IMR-90 (cell line): ENCODE measurements around the gene C1orf105. TPM values are rescaled to one million over a fixed set of nuclear protein-coding genes. Genes with fewer than 3 reads are reported as not detected.

Experiments
- ATAC-seq: fragments of 200-7000 bp; cut with Tn5 transposase; 2 replicates; pipeline ENCODE4 v1.9.1; 2020; ENCODE audit warnings: low read depth, mild to moderate bottlenecking, moderate library complexity
- BruUV-seq: library from RNA; stranded (reverse); fragments of 400-500 nt; replicated peaks from 2 replicates; lab custom pipeline; 2021; lab: Mats Ljungman, UMichigan
- CTCF ChIA-PET: fragments of 300-600 bp; formaldehyde crosslinking; extraction: SDS; loops from one replicate; lab custom pipeline; 2021; ENCODE audit warnings: antibody characterized with exemption; lab: Yijun Ruan, JAX
- POLR2A ChIA-PET: fragments of 300-600 bp; sonication (Branson Sonifier 250); formaldehyde crosslinking; loops from one replicate; lab custom pipeline; 2022; ENCODE audit warnings: antibody characterized with exemption; ENCODE audit not compliant: unreplicated experiment; lab: Charles Lee
- DNase-seq: peaks from one replicate; pipeline ENCODE4 v3.0.0; 2013
- H2AFZ ChIP-seq: replicated peaks from 2 replicates; pipeline ENCODE3; 2013; ENCODE audit warnings: low read length, mild to moderate bottlenecking; ENCODE audit not compliant: poor library complexity
- H2AK5ac ChIP-seq: 2 replicates; pipeline ENCODE4 v1.6.1; 2013; ENCODE audit warnings: low read depth, low read length, inconsistent platforms
- H2AK9ac ChIP-seq: replicated peaks from 2 replicates; pipeline ENCODE3; 2013; ENCODE audit warnings: mild to moderate bottlenecking, low read depth, low read length, moderate library complexity; ENCODE audit not compliant: poor library complexity
- H2BK120ac ChIP-seq: 2 replicates; pipeline ENCODE4 v1.6.1; 2013; ENCODE audit warnings: low read depth, low read length, inconsistent platforms
- H2BK15ac ChIP-seq: 3 replicates; pipeline ENCODE4 v1.6.1; 2013; ENCODE audit warnings: low read depth, low read length, inconsistent platforms
- H2BK20ac ChIP-seq: 2 replicates; pipeline ENCODE4 v1.6.1; 2013; ENCODE audit warnings: low read depth, mild to moderate bottlenecking, inconsistent platforms, low read length, moderate library complexity
- H2BK5ac ChIP-seq: 2 replicates; pipeline ENCODE4 v1.6.1; 2013; ENCODE audit warnings: mild to moderate bottlenecking, low read depth, low read length, inconsistent platforms; ENCODE audit not compliant: poor library complexity, severe bottlenecking
- H3K14ac ChIP-seq: replicated peaks from 2 replicates; pipeline ENCODE4 v1.6.1; 2013; ENCODE audit warnings: low read depth, low read length, inconsistent platforms
- H3K18ac ChIP-seq: 2 replicates; pipeline ENCODE4 v1.6.1; 2013; ENCODE audit warnings: low read depth, low read length, control low read depth
- H3K23ac ChIP-seq: 2 replicates; pipeline ENCODE4 v1.6.1; 2013; ENCODE audit warnings: low read depth, low read length, inconsistent platforms
- H3K27ac ChIP-seq: 2 replicates; pipeline ENCODE4 v1.5.1; 2013; ENCODE audit warnings: mild to moderate bottlenecking, control low read depth, low read length; ENCODE audit not compliant: insufficient read depth
- H3K27me3 ChIP-seq: 2 replicates; pipeline ENCODE4 v1.6.1; 2013; ENCODE audit warnings: low read length; ENCODE audit not compliant: control insufficient read depth, insufficient read depth
- H3K36me3 ChIP-seq: 2 replicates; pipeline ENCODE4 v1.6.1; 2013; ENCODE audit warnings: low read length, mixed read lengths; ENCODE audit not compliant: control insufficient read depth, insufficient read depth
- H3K4ac ChIP-seq: 2 replicates; pipeline ENCODE4 v1.6.1; 2013; ENCODE audit warnings: low read depth, low read length, inconsistent platforms
- H3K4me1 ChIP-seq: 2 replicates; pipeline ENCODE4 v1.6.1; 2013; ENCODE audit warnings: low read length, mixed read lengths; ENCODE audit not compliant: control insufficient read depth, insufficient read depth
- H3K4me2 ChIP-seq: 2 replicates; pipeline ENCODE4 v1.6.1; 2013; ENCODE audit warnings: low read depth, mild to moderate bottlenecking, control low read depth, low read length, moderate library complexity
- H3K4me3 ChIP-seq: 2 replicates; pipeline ENCODE4 v1.5.1; 2013; ENCODE audit warnings: low read depth, mild to moderate bottlenecking, control low read depth, low read length, moderate library complexity; ENCODE audit not compliant: insufficient read depth
- H3K56ac ChIP-seq: 2 replicates; pipeline ENCODE4 v1.6.1; 2013; ENCODE audit warnings: low read length, inconsistent platforms; ENCODE audit not compliant: insufficient read depth; ENCODE audit errors: extremely low read depth
- H3K79me1 ChIP-seq, 2 experiments: 2 replicates each; pipeline ENCODE4 v1.6.1; 2013; ENCODE audit warnings: low read length in 2 of 2, inconsistent platforms in 1 of 2, low read depth in 1 of 2
- H3K9ac ChIP-seq: 2 replicates; pipeline ENCODE4 v1.6.1; 2013; ENCODE audit warnings: low read depth, low read length, control low read depth
- H3K9me1 ChIP-seq: 2 replicates; pipeline ENCODE4 v1.6.1; 2013; ENCODE audit warnings: low read length, inconsistent platforms; ENCODE audit not compliant: insufficient read depth
- H3K9me3 ChIP-seq: 2 replicates; pipeline ENCODE4 v1.6.1; 2013; ENCODE audit warnings: low read length; ENCODE audit not compliant: control insufficient read depth, insufficient read depth
- H4K20me1 ChIP-seq: 2 replicates; pipeline ENCODE4 v1.6.1; 2013; ENCODE audit warnings: low read length, inconsistent platforms; ENCODE audit not compliant: insufficient read depth
- H4K5ac ChIP-seq: 2 replicates; pipeline ENCODE4 v1.6.1; 2013; ENCODE audit warnings: mild to moderate bottlenecking, low read depth, low read length, control low read depth
- H4K8ac ChIP-seq, 2 experiments: 2 replicates each; pipeline ENCODE4 v1.6.1; 2013; ENCODE audit warnings: low read depth in 2 of 2, low read length in 2 of 2, control low read depth in 1 of 2, inconsistent platforms in 1 of 2
- H4K91ac ChIP-seq: 2 replicates; pipeline ENCODE4 v1.6.1; 2013; ENCODE audit warnings: low read depth, low read length, inconsistent platforms; ENCODE audit not compliant: insufficient read depth
- BHLHE40 ChIP-seq: fragments of 150-350 bp; IDR thresholded peaks from 2 replicates; pipeline ENCODE4 v1.6.1; 2016; ENCODE audit warnings: mild to moderate bottlenecking, low read depth, low read length
- CTCF ChIP-seq: conservative IDR thresholded peaks from 2 replicates; pipeline ENCODE4 v1.5.1; 2012; ENCODE audit warnings: mild to moderate bottlenecking, low read depth, low read length, improper control_type of control experiment
- ELK1 ChIP-seq: fragments of 150-350 bp; IDR thresholded peaks from 2 replicates; pipeline ENCODE4 v1.6.1; 2016; ENCODE audit warnings: low read depth, mild to moderate bottlenecking, low read length, moderate library complexity, borderline replicate concordance
- MAFK ChIP-seq: IDR thresholded peaks from 2 replicates; pipeline ENCODE4 v1.6.1; 2012; ENCODE audit warnings: low read depth, low read length, improper control_type of control experiment
- MAZ ChIP-seq: IDR thresholded peaks from 2 replicates; pipeline ENCODE4 v1.6.1; 2012; ENCODE audit warnings: low read depth, mild to moderate bottlenecking, low read length, improper control_type of control experiment, moderate library complexity, borderline replicate concordance
- NFE2L2 ChIP-seq: fragments of 150-350 bp; IDR thresholded peaks from 2 replicates; pipeline ENCODE4 v1.6.1; 2016; ENCODE audit warnings: low read depth, mild to moderate bottlenecking, low read length
- POLR2A ChIP-seq: IDR thresholded peaks from 2 replicates; pipeline ENCODE4 v1.6.1; 2012; ENCODE audit warnings: mild to moderate bottlenecking, low read depth, low read length
- RAD21 ChIP-seq: IDR thresholded peaks from 2 replicates; pipeline ENCODE4 v1.6.1; 2012; ENCODE audit warnings: low read length, improper control_type of control experiment
- SMC3 ChIP-seq: fragments of 150-350 bp; IDR thresholded peaks from 2 replicates; pipeline ENCODE4 v1.6.1; 2016; ENCODE audit warnings: low read depth, mild to moderate bottlenecking, antibody characterized with exemption, low read length, moderate library complexity
- USF2 ChIP-seq: fragments of 150-350 bp; IDR thresholded peaks from 2 replicates; pipeline ENCODE4 v1.6.1; 2017; ENCODE audit warnings: mild to moderate bottlenecking, antibody characterized with exemption, low read length, low read depth
- WGBS, 2 experiments: methylation state at CpG; one replicate each; pipeline versions ENCODE4 v1.1.5 to v1.1.7; 2013; ENCODE audit warnings: missing lambda C conversion rate in 2 of 2; ENCODE audit not compliant: insufficient read length in 1 of 2; ENCODE audit errors: extremely low coverage in 2 of 2; 5-methylcytosine and 5-hydroxymethylcytosine counted together
- dilution Hi-C: fragments of 300-500 bp; cut with HindIII; formaldehyde crosslinking; loops from one replicate; pipeline ENCODE4 v1.14.3; 2018; ENCODE audit warnings: low sequenced_read_pairs; ENCODE audit not compliant: unreplicated experiment
- in situ Hi-C: fragments of 300-500 bp; cut with MboI; formaldehyde crosslinking; loops from 3 replicates; pipeline ENCODE4 v1.14.3; 2019; ENCODE audit warnings: low sequenced_read_pairs, inconsistent platforms, mixed read lengths
- intact Hi-C: fragments of 100-400 bp; cut with micrococcal nuclease; formaldehyde crosslinking; loops from 2 replicates; pipeline ENCODE4 v1.10.0; 2022
- polyA plus RNA-seq, 3 experiments: library from polyadenylated mRNA; depleted of rRNA; stranded (reverse); fragments of >200 nt; gene quantifications; 2 replicates each; pipeline ENCODE4 v1.2.3, GENCODE V29; 2012; ENCODE audit warnings: low replicate concordance in 1 of 3
- total RNA-seq: library from RNA; depleted of rRNA; stranded (reverse); fragments of >200 nt; gene quantifications from 2 replicates; pipeline ENCODE4 v1.2.3, GENCODE V29; 2012

Gene C1orf105
- total and polyA plus RNA-seq, 2 of the 4 experiments (the other 2 are of a cell fraction) = not detected

GRCh38 chr1:172486805-172487454, 66.4 kb downstream of the C1orf105 start:
- H3K4ac ChIP-seq = no peak overlapping the region
- H3K9ac ChIP-seq = no peak overlapping the region
- in situ Hi-C loops = no loop called here
- no peak overlapping the region for H2BK5ac ChIP-seq
- H4K8ac ChIP-seq = no peak overlapping the region
- H3K4me1 ChIP-seq = no peaks in the 10 kb centered on the region
- no peak overlapping the region for H2BK120ac ChIP-seq
- no peaks in the 10 kb centered on the region for H3K36me3 ChIP-seq
- H3K27ac ChIP-seq = no peak overlapping the region
- CTCF ChIA-PET = interaction anchor here (0.8 kb wide), 1 partner anchor 35 kb away, joined by 3 read pairs; no protein-coding TSS in a partner anchor
- no peak overlapping the region for H2AK5ac ChIP-seq
- H3K79me1 ChIP-seq = no peaks in the 10 kb centered on the region
- no CpG with 5 or more reads among the region's 3 CpGs for WGBS, 2 experiments
- H2AFZ ChIP-seq = no peak overlapping the region
- H3K18ac ChIP-seq = no peak overlapping the region
- peaks cover 38% of the 10 kb centered on the region for H3K27me3 ChIP-seq
- no peak overlapping the region for H2BK20ac ChIP-seq
- TF ChIP-seq POLR2A (no peak), MAZ (no peak), MAFK (no peak), USF2 (no peak), ELK1 (no peak), BHLHE40 (no peak), NFE2L2 (no peak), RAD21 (no peak), SMC3 (no peak), CTCF (no peak)
- H4K20me1 ChIP-seq = no peaks in the 10 kb centered on the region
- no peaks in the 10 kb centered on the region for H3K9me3 ChIP-seq
- H4K5ac ChIP-seq = no peak overlapping the region
- no peak overlapping the region for H3K4me3 ChIP-seq
- no peak overlapping the region for H4K91ac ChIP-seq
- ATAC-seq (no peak), DNase-seq (no peak)
- dilution Hi-C loops = no loop called here
- no peak overlapping the region for H3K4me2 ChIP-seq
- intact Hi-C loops = no loop called here
- no peak overlapping the region for H3K14ac ChIP-seq
- H3K23ac ChIP-seq = no peak overlapping the region
- no peaks in the 10 kb centered on the region for H3K9me1 ChIP-seq
- H2BK15ac ChIP-seq = no peak overlapping the region
- POLR2A ChIA-PET = no interaction called here
- BruUV-seq = no TSS peak
- no peak overlapping the region for H3K56ac ChIP-seq
- H2AK9ac ChIP-seq = no peak overlapping the region
